ENCODE results near the gene RUNX1. TPM values are rescaled to one million over a fixed set of nuclear protein-coding genes. Genes with fewer than 3 reads are reported as not detected.

The RUNX1 gene
- total and polyA plus RNA-seq, 10 of the 15 experiments (the other 5 are each of a cell fraction or from before 2014, with no cell fraction given): 0.90 to 15.2 (median 4.1) TPM

DNA sequence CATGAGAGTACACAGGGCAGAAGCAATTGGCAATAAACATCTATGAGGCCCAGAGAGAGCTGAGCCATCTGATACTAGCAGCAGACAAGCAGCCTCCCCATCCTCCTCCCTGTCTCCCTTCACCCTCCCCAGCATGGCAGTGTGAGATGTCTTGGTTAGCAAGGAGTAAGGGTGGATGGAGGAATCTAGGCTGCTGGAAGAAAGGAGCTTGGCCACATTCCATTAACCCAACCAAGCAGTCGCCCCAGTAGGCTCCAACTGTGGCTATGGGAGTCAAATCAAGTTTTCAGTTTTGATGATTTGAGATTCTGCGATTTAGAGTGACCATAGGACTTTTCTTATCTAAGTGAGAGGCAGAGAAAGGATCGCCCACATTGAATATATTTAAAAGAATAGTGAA lies 12.9 kb upstream of the RUNX1 start:
- ChIA-PET POLR2A (no interaction called here), CTCF (no interaction called here), RAD21 (ENCODE audit: unreplicated experiment) (no interaction called here), SMC1A (ENCODE audit: uncharacterized antibody, unreplicated experiment) (no interaction called here)
- no peak overlapping the region for H3K9ac ChIP-seq (ENCODE audit: control insufficient read depth, insufficient read depth, low read length)
- no peak overlapping the region for H3K4me3 ChIP-seq
- peaks cover 7% of the 10 kb centered on the region; the same call in 1 of the 3 replicates for H3K9me3 ChIP-seq (replicated peaks; ENCODE audit: control insufficient read depth, insufficient read depth, low read length)
- H4K20me1 ChIP-seq (ENCODE audit: control insufficient read depth, insufficient read depth): no peaks in the 10 kb centered on the region
- no peaks in the 10 kb centered on the region for H3K36me3 ChIP-seq (ENCODE audit: control insufficient read depth in 2 of 2, insufficient read depth in 2 of 2, low read length in 1 of 2)
- DNase-seq (ENCODE audit: low read depth, low spot score) (no peak), ATAC-seq (no peak), FAIRE-seq (no peak)
- intact Hi-C loops (cut with micrococcal nuclease; ENCODE audit: unreplicated experiment) (no loop called here), in situ Hi-C loops (cut with MboI) (no loop called here)
- WGBS (ENCODE audit: insufficient coverage, insufficient replicate concordance, low lambda C conversion rate, missing lambda C conversion rate): 62% methylated on average over 3 of the region's 3 CpGs
- H3K79me2 ChIP-seq (ENCODE audit: control insufficient read depth, insufficient read depth, low read length): no peaks in the 10 kb centered on the region
- BruUV-seq (replicated peaks): no TSS peak
- no peak overlapping the region for H2AFZ ChIP-seq (ENCODE audit: control insufficient read depth, low read depth, low read length)
- H3K27me3 ChIP-seq (replicated peaks in 1 of 2; ENCODE audit: control insufficient read depth in 2 of 2, insufficient read depth in 2 of 2, low read length in 1 of 2): peaks cover 0 to 8% of the 10 kb centered on the region in 2 experiments; a peak in 3 of 4 replicates
- TF ChIP-seq ZBTB33 (IDR thresholded peaks at IDR 0.05): no peak
- no peak for TF ChIP-seq SREBF2 (IDR thresholded peaks at IDR 0.05; ENCODE audit: low read length)
- no peak for TF ChIP-seq TCF7 (IDR thresholded peaks at IDR 0.05; ENCODE audit: borderline replicate concordance)
- TF ChIP-seq EZH2 (IDR thresholded peaks at IDR 0.05; ENCODE audit: borderline replicate concordance, control insufficient read depth, low read depth, low read length): no peak
- TF ChIP-seq SRF (IDR thresholded peaks at IDR 0.05; ENCODE audit: low read depth in 2 of 2, low read length in 2 of 2): no peak
- TF ChIP-seq TARDBP (IDR thresholded peaks at IDR 0.05; ENCODE audit: borderline replicate concordance): no peak
- TF ChIP-seq PBX3 (IDR thresholded peaks at IDR 0.05; ENCODE audit: insufficient replicate concordance, low read depth, low read length): no peak
- no peak for TF ChIP-seq MTA2 (IDR thresholded peaks at IDR 0.05; ENCODE audit: low read depth)
- no peak for TF ChIP-seq CBX3 (IDR thresholded peaks at IDR 0.05; ENCODE audit: borderline replicate concordance, low read depth)
- no peak for TF ChIP-seq SMAD1 (IDR thresholded peaks at IDR 0.05; ENCODE audit: low read depth, partially characterized antibody)
- TF ChIP-seq NFYB (IDR thresholded peaks at IDR 0.05; ENCODE audit: insufficient read depth, low read depth, low read length): no peak
- no peak overlapping the region for H3K4me2 ChIP-seq (ENCODE audit: control insufficient read depth, insufficient read depth)
- H3K4me1 ChIP-seq (ENCODE audit: control insufficient read depth, insufficient read depth, low read length): peaks cover 3% of the 10 kb centered on the region; the same call in 1 of the 2 replicates
- no peak overlapping the region for H3K27ac ChIP-seq (ENCODE audit: control insufficient read depth, insufficient read depth)

Data from GM12878 (cell line).